ENCODE data around the gene USP34. TPM values are rescaled to one million over a fixed set of nuclear protein-coding genes. Genes with fewer than 3 reads are reported as not detected.
A peak's percentile ranks its signal among the peaks of the same experiment; 100 is the strongest.
"Not testable (repeated sequence)": the region's sequence is repeated elsewhere in the genome, so short reads cannot be mapped to it uniquely, and the experiment has no call there.

USP34 gene
- total RNA-seq, 1 donor = 154 TPM

DNA sequence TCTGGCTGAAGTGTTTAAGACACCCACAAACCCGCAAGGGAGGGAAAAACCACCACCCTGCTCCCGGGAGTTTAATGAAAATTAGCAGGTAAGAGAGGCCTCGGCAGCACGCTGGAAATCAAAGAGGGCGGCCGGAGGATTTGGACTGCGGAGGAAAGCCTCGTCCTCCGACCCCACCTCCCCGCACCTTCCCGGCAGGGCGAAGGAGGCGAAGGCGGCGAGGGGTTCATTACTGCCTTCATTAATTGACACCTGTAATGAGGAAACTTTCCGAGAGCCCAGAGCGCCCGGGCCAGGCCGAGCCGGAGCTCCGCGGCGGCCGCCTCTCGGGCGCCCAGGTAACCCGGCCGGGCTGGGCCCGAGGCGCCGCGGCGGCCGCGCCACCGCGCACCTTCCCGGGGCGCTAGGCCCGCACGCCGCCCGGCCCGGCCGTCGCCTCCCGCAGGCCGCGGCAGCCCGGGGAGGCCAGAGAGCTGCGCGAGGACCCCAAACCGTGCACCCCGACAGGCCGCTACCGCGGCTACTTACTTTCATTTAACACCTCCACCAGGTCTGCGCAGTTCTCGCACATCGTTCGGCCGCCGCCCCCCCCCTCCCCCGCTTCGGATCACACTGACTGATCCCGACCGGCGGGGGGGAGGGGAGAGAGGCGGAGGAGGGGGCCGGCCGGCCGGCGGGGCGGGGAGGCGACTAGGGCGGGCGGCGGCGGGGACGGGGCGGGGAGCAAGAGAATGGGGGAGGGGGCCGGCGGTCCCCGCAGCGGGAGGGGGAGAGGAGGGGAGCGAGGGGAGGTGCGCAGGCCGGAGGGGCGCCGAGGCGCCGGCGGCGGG lies 550 bp downstream of the USP34 start:
- TF ChIP-seq, protein P1, sequence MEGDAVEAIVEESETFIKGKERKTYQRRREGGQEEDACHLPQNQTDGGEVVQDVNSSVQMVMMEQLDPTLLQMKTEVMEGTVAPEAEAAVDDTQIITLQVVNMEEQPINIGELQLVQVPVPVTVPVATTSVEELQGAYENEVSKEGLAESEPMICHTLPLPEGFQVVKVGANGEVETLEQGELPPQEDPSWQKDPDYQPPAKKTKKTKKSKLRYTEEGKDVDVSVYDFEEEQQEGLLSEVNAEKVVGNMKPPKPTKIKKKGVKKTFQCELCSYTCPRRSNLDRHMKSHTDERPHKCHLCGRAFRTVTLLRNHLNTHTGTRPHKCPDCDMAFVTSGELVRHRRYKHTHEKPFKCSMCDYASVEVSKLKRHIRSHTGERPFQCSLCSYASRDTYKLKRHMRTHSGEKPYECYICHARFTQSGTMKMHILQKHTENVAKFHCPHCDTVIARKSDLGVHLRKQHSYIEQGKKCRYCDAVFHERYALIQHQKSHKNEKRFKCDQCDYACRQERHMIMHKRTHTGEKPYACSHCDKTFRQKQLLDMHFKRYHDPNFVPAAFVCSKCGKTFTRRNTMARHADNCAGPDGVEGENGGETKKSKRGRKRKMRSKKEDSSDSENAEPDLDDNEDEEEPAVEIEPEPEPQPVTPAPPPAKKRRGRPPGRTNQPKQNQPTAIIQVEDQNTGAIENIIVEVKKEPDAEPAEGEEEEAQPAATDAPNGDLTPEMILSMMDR (IDR thresholded peaks at IDR 0.05; ENCODE audit: insufficient read depth, low read depth, low read length) = no peak
- peak overlapping the region; percentile 71 for H3K4me3 ChIP-seq (ENCODE audit: low read depth, low read length)
- DNase-seq (ENCODE audit: low read depth) = peak; percentile 82

DNA sequence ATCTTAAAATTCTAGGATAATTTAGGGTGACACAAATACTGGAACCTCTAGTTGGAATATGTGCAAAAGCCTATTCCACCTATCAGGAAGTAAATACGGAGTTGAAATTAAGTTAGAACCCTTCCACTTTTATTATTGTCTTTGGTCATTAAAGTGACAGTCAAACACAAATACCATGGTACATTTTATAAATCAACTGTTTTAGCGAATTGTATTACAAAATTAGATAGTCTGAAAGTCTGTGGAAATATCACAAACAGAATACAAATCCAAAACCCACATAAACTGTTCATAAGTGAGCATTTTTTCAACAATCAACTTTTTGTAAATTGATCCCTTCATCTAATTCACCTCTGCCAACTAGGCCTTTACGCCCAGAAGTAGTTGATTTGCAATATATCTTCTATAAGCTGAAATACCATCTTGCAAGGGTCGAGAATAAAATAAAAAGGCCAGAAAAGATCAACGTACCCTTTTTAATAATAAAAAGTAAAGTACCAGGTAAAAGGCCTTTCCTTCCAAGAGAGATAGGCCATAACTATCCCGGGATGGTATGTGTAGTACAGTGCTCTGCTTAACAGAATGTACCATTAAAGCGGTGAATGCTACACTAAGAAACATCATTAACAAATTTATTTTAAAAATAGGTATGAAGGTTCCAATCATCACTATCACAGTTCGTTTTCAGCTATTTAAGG lies 1.3 kb downstream of the USP34 start:
- H3K4me3 ChIP-seq (ENCODE audit: low read depth, low read length) = peak overlapping the region; percentile 71
- TF ChIP-seq, protein P1 (IDR thresholded peaks at IDR 0.05; ENCODE audit: insufficient read depth, low read depth, low read length) = no peak
- DNase-seq (ENCODE audit: low read depth) = peak; percentile 39

DNA sequence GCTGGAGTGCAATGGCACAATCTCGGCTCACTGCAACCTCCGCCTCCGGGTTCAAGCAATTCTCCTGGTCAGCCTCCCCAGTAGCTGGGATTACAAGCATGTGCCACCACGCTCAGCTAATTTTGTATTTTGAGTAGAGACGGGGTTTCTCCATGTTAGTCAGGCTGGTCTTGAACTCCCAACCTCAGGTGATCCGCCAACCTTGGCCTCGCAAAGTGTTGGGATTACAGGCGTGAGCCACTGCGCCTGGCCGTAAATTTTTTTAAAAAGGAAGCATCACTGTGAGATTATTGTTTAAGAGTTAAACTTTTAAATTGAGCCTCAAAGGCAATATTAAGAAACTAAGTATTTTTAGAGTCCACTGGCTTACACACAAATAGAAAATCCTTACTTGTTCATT lies 2.7 kb downstream of the USP34 start:
- DNase-seq (ENCODE audit: low read depth); H3K4me3 ChIP-seq (ENCODE audit: low read depth, low read length): not testable (repeated sequence)

DNA sequence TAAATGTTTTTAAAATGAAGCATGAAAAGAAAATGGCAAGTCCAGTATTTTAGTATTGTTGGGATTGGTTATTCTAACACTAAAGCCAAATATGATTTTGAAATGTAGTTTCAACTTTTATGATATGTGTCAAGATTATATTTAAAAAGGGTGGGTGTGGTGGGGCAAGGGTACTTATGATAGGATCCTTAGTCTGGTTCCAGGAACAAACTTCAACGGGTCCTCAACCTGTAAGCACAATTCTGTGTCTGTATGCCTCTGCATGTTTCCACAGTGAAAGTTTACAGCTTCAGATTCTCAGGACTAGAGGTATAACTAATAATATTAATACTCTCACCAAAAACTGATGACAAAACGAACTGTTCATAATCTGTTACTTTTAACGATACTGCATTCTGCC lies 5.8 kb downstream of the USP34 start:
- no peak for DNase-seq (ENCODE audit: low read depth)
- H3K4me3 ChIP-seq (ENCODE audit: low read depth, low read length) = no peak overlapping the region
- TF ChIP-seq, protein P1 (IDR thresholded peaks at IDR 0.05; ENCODE audit: insufficient read depth, low read depth, low read length) = no peak

DNA sequence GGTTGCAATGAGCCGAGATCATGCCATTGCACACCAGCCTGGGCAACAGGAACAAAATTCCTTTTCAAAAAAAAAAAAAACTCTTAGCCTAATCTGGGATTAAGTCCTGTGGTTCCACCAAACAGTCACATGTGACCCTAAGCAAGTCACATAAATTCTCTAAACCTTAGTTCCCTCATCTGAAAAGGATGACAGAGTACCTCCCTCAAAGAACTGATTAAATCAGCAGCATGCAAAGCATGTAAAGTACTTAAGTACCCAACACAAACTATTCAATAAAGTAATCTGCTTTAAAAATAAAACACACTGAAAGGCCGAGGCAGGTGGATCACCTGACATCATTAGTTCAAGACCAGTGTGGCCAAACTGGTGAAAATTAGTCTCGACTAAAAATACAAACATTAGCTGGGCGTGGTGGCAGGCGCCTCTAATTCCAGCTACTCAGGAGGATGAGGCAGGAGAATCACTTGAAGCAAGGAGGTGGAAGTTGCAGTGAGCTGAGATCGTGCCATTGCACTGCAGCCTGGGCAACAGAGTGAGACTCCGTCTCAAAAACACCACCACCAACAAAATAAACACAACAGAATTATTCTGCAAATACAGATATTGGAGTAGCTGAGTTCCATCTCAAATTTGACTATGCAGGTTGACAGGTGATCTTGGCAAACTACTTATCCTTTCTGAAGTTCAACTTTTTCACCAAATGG lies 7.0 kb downstream of the USP34 start:
- no peak for DNase-seq (ENCODE audit: low read depth)
- H3K4me3 ChIP-seq (ENCODE audit: low read depth, low read length) = no peak overlapping the region
- TF ChIP-seq, protein P1 (IDR thresholded peaks at IDR 0.05; ENCODE audit: insufficient read depth, low read depth, low read length) = no peak

DNA sequence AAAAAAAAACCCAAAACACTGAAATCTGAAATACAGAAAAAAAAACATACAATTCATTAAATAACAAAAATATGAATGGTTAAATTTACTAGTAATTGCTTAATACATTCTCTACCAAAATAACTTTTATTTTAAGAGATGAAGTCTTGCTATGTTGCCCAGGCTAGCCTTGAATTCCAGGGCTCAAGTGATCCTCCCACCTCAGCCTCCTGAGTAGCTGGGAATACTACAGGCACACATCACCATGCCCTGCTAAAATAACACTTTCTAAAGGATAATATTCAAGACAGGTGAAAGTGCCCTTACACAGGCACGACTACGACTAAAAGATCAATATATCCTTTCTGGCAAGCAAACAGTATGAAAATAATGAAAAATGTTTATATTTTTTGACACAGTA lies 9.5 kb downstream of the USP34 start:
- no peak for DNase-seq (ENCODE audit: low read depth)
- no peak overlapping the region for H3K4me3 ChIP-seq (ENCODE audit: low read depth, low read length)
- TF ChIP-seq, protein P1 (IDR thresholded peaks at IDR 0.05; ENCODE audit: insufficient read depth, low read depth, low read length) = no peak

DNA sequence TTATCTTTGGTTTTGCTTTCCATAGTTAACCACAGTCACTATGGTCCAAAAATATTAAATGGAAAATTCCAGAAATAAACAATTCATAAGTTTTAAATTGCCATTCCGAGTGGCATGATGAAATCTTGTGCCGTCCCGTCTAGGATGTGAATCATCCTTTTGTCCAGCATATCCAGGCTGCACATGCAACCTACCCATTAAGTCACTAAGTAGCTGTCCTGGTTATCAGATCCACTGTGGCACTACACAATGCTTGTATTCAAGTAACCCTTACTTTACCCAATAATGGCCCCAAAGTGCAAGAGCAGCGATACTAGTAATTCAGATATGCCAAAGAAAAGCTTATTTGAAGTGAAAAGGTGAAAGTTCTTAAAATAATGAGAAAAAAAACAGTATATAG lies 10.7 kb downstream of the USP34 start:
- TF ChIP-seq, protein P1 (IDR thresholded peaks at IDR 0.05; ENCODE audit: insufficient read depth, low read depth, low read length) = no peak
- DNase-seq (ENCODE audit: low read depth) = peak; percentile 87

More for the DNA sequence above, 10.7 kb downstream of the USP34 start:
- no peak overlapping the region for H3K4me3 ChIP-seq (ENCODE audit: low read depth, low read length)
